HT-29 (cell line): ENCODE results near the gene VDAC1. TPM values are rescaled to one million over a fixed set of nuclear protein-coding genes. Genes with fewer than 3 reads are reported as not detected.

ENCODE experiments used
- DNase-seq: peaks from one replicate; pipeline ENCODE4 v3.0.0-alpha.2; 2015; ENCODE audit warnings: low spot score
- total RNA-seq: library from RNA; depleted of rRNA; stranded (reverse); fragments of >200 nt; shearing (Covaris generic); gene quantifications from 2 replicates; pipeline ENCODE4 v1.2.3, GENCODE V29; 2014; rRNA removed

The VDAC1 gene
- total RNA-seq, 1 experiment from 2014 or later, result 129 TPM

DNA sequence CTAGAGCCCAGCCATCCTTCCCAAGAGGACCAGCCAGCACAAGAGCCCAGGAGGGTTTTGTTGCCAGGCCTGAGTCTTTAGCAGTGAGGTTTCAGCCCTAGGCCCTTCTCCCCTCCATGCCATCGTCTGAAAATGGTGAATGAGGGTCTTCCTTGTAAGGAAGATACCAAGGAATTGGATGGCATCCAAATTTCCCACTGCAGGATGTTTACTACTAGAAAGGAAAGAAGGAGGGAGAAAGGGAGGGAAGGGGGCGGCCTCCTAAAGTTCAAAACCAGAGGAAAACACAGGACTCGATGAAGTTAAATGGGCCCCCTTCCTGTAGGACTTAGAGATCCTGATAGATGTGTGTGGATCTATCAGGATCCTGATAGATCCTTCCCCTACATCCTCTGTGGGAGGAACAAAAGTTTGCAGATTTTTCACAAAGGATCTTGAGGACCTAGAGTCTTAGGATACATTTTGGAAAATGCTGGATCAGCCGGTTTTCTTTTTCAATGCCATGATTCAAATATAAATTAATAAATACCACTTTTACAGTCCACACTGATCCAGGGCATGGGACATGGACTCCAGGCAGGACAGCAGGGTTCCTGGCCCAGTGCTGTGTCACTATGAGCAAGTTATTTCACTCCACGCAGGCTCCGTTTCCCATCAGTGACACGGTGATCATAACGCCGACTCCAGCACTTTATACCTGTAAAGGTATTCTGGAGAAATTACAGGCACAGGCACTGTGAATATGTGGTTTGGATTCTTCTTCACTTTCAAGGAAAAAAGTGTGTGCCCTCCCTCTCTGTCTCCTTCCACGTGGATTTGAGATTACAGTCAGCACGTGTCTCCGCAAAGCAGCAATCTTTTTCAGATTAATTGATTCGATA is 77.2 kb downstream of the VDAC1 start:
- DNase-seq, result no peak

DNA sequence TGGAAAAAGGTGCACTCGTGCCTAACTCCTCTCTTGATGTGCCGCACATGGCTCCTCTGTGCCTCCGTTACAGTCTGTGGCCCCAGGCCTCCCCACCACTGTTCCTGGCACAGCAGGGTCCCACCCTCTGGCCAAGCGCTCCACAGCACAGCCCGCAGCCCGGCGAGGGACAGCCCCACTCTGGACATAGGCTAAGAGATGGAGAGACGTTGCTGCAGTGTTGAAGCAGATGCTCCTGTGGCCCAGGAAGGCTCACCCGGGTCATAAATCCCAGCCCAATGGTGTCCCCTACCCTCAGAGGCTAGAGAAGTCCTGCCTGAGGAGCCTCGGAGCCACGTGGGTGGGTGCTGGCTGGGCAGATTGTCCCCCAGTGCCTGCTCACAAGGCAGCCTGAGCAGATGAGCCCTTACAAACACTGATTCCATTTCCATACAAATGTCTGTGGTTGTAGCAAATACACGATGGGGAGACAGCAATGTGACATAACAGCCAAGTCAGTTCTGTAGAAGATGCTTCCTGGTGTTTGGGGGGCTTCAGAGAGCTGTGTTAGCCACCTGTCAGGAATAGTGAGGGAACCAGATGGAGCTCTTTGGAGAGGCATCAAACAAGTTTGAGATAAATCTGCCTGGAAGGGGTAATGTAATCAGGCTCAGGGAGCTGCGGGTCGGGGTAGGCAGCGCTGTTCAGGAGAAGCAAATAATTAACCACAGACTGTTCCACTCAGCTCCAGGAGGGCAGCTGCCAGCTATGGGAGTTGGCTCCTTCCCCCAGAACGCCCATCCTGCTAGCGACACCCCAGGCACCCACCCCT is 78.1 kb downstream of the VDAC1 start:
- DNase-seq, result no peak

DNA sequence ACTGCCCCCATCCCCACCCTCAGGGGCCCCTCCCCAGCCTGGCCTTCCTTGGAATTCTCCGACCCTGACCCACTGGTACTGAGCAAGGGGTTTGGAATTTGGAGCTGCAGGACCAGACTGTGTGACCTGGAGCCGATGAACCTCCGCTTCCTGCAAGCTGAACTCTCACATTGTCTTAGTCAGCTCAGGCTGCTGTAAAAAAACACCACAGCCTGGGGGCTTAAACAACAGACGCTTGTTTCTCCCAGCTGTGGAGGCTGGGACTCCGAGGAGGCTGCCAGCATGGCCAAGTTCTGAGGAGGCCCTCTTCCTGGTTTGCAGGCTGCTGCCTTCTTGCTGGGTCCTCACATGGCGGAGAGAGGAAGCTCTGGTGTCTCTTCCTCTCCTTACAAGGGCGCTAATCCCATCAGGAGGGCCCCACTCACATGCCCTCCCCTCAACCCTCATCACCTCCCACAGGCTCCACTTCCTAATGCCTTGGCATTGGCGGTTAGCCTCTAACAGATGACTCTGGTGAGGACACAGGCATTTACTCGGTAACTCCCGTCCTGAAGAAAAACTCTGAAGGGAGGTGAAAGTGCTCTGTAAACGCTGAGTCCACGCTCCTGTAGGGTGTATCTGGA is 78.8 kb downstream of the VDAC1 start:
- DNase-seq, result no peak

DNA sequence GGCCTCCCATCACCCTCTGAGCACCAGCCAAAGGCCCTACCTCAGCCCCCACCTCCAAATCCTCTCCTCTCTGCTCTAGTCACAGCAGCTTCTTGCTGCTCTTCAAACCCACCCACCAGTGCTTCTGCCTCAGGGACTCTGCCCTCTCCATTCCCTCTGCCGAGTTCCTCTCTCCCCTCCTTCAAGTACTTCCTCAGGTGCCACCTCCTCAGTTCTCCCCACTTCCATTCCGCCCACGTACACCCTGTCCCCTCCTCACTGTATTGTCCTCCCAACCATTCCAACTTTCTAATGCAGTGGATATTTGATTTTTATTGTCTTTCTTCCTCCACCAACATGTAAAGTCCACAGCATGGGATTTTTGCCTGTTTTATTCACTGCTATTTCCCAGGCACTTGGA is 79.5 kb downstream of the VDAC1 start:
- no peak for DNase-seq

DNA sequence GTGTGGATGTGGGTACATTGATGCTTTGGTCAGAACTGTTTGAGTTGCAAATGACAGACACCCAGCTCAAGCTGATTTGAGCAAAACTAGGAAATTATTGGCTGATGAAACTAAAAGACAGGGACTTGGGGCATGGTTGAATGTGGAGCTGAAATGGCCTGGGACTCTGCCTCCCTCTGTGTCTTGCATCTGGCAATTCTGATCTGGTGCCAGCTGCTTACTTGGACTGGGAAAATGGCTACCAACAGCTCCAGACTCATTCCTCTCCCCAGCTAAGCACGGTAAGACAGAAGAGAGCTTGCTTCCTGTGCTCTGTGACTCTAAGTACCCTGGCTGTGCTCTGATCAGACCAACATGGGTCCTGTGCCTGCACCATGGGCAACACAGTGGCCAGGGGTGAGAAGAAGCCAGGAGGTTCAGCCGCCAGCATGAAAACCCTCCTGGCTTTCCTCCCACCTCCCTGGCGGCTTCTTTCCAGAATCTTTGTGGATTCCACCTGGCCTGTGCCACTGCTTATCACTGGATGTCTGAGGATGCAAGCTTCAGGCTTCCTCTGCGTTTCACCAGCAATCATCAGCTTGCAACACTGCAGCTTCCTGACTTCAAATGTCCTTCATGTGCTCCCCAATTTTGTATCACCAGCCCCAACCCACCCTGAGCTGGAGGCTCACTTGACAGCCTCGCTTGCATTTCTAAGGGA is 80.4 kb downstream of the VDAC1 start:
- no peak for DNase-seq

DNA sequence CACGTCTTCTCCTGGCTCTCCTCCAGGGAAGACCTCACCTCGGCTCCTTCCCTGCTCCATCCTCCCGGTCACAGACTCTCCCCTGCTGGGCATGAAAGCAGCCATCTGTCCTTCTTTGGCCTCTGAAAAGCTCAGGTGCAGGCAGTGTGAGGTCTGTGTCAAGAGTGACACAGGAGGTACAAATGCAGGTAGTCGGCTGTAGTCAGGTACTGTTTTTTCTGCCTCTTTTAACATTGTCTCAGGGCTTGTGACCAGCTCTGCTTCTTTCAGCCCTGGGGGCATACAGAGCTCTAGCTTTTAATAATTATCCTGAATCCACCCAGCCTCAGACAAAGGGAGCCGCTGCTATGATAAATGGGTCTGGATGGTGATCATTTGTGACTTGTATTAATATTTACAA is 82.8 kb downstream of the VDAC1 start:
- no peak for DNase-seq

Other genes with a start within 250 kb of the VDAC1 start
- 25.0 and 32.2 TPM in 2 replicates for gene C5orf15, start 36.4 kb downstream of the VDAC1 start, total RNA-seq
- 23.8 and 28.5 TPM in 2 replicates for gene TCF7, start 109.7 kb upstream of the VDAC1 start, total RNA-seq
- 82.2 and 87.7 TPM in 2 replicates for gene SKP1, start 172.0 kb upstream of the VDAC1 start, total RNA-seq
- 212 and 215 TPM in 2 replicates for gene PPP2CA, start 221.1 kb upstream of the VDAC1 start, total RNA-seq